ENCODE measurements around the gene APOBEC3B.
"Not testable (repeated sequence)": the region's sequence is repeated elsewhere in the genome, so short reads cannot be mapped to it uniquely, and the experiment has no call there.

APOBEC3B gene

GRCh38 chr22:38955250-38955905, 26.8 kb upstream of the APOBEC3B start:
- DNase-seq (ENCODE audit: low read depth): no peak
- no peak overlapping the region for H3K4me3 ChIP-seq (replicated peaks; ENCODE audit: low read depth, low read length)

GRCh38 chr22:38955926-38956325, 26.2 kb upstream of the APOBEC3B start:
- H3K4me3 ChIP-seq (replicated peaks; ENCODE audit: low read depth, low read length): no peak overlapping the region
- TF ChIP-seq CTCF (IDR thresholded peaks at IDR 0.05; ENCODE audit: low read length, missing control alignments): no peak
- DNase-seq (ENCODE audit: low read depth): no peak

More at GRCh38 chr22:38955250-38955905, 26.8 kb upstream of the APOBEC3B start:
- no peak for TF ChIP-seq CTCF (IDR thresholded peaks at IDR 0.05; ENCODE audit: low read length, missing control alignments)

GRCh38 chr22:38956551-38956950, 25.6 kb upstream of the APOBEC3B start:
- DNase-seq (ENCODE audit: low read depth): no peak

GRCh38 chr22:38957046-38957770, 24.9 kb upstream of the APOBEC3B start, which contains the start of gene APOBEC3A:
APOBEC3A (plus strand) TSS chr22:38957609; CDS start chr22:38957692, 83 bp downstream.
- TF ChIP-seq CTCF (IDR thresholded peaks at IDR 0.05; ENCODE audit: low read length, missing control alignments): no peak
- no peak within 1 kb of the TSS for H3K4me3 ChIP-seq (replicated peaks; ENCODE audit: low read depth, low read length)
- no peak for DNase-seq (ENCODE audit: low read depth)

More at GRCh38 chr22:38956551-38956950, 25.6 kb upstream of the APOBEC3B start:
- no peak for TF ChIP-seq CTCF (IDR thresholded peaks at IDR 0.05; ENCODE audit: low read length, missing control alignments)
- no peak overlapping the region for H3K4me3 ChIP-seq (replicated peaks; ENCODE audit: low read depth, low read length)

GRCh38 chr22:38957808-38958650, 24.1 kb upstream of the APOBEC3B start:
- TF ChIP-seq CTCF (IDR thresholded peaks at IDR 0.05; ENCODE audit: low read length, missing control alignments): no peak
- no peak overlapping the region for H3K4me3 ChIP-seq (replicated peaks; ENCODE audit: low read depth, low read length)
- DNase-seq (ENCODE audit: low read depth): no peak

GRCh38 chr22:38958651-38958943, 23.6 kb upstream of the APOBEC3B start:
- H3K4me3 ChIP-seq (replicated peaks; ENCODE audit: low read depth, low read length); DNase-seq (ENCODE audit: low read depth): not testable (repeated sequence)

GRCh38 chr22:38959590-38959989, 22.6 kb upstream of the APOBEC3B start:
- TF ChIP-seq CTCF (IDR thresholded peaks at IDR 0.05; ENCODE audit: low read length, missing control alignments): no peak
- DNase-seq (ENCODE audit: low read depth): no peak
- no peak overlapping the region for H3K4me3 ChIP-seq (replicated peaks; ENCODE audit: low read depth, low read length)

- not testable (repeated sequence) for DNase-seq (ENCODE audit: low read depth); H3K4me3 ChIP-seq (replicated peaks; ENCODE audit: low read depth, low read length)
Observed at GRCh38 chr22:38960673-38961072, 21.5 kb upstream of the APOBEC3B start.

- not testable (repeated sequence) for H3K4me3 ChIP-seq (replicated peaks; ENCODE audit: low read depth, low read length); DNase-seq (ENCODE audit: low read depth)
Observed at GRCh38 chr22:38963291-38963738, 18.8 kb upstream of the APOBEC3B start.

All from fibroblast of pulmonary artery (primary cell).